Neuronal stem cell (in vitro differentiated cells): ENCODE results near the gene SRPX2.

Experiments
- DNase-seq: peaks from one replicate; pipeline ENCODE4 v3.0.0-alpha.2; 2013; ENCODE audit warnings: low spot score
- H2AFZ ChIP-seq: one replicate; pipeline ENCODE4 v1.6.1; 2013; ENCODE audit warnings: mild to moderate bottlenecking, low read length, inconsistent platforms
- H2AK5ac ChIP-seq: 2 replicates; pipeline ENCODE4 v1.6.1; 2013; ENCODE audit warnings: low read depth, mild to moderate bottlenecking, inconsistent platforms, low read length, moderate library complexity, mixed read lengths
- H2BK120ac ChIP-seq: 2 replicates; pipeline ENCODE4 v1.6.1; 2013; ENCODE audit warnings: low read depth, mild to moderate bottlenecking, inconsistent platforms, low read length, moderate library complexity, mixed read lengths
- H2BK12ac ChIP-seq: one replicate; pipeline ENCODE4 v1.6.1; 2013; ENCODE audit warnings: low read length, inconsistent platforms
- H2BK15ac ChIP-seq: 2 replicates; pipeline ENCODE4 v1.6.1; 2013; ENCODE audit warnings: mild to moderate bottlenecking, low read length, inconsistent platforms, mixed read lengths
- H2BK5ac ChIP-seq: one replicate; pipeline ENCODE4 v1.6.1; 2013; ENCODE audit warnings: inconsistent platforms, mild to moderate bottlenecking, low read length, moderate library complexity
- H3K14ac ChIP-seq: one replicate; pipeline ENCODE4 v1.6.1; 2013; ENCODE audit warnings: low read length, inconsistent platforms
- H3K18ac ChIP-seq: 2 replicates; pipeline ENCODE4 v1.6.1; 2013; ENCODE audit warnings: low read length, inconsistent platforms
- H3K23ac ChIP-seq: 2 replicates; pipeline ENCODE4 v1.6.1; 2013; ENCODE audit warnings: low read depth, mild to moderate bottlenecking, mixed read lengths, low read length, inconsistent platforms; ENCODE audit not compliant: poor library complexity
- H3K27ac ChIP-seq: replicated peaks from 3 replicates; pipeline ENCODE4 v1.5.1; 2013; ENCODE audit warnings: low read length, inconsistent platforms
- H3K27me3 ChIP-seq, 3 experiments: 2 replicates each; pipeline ENCODE4 v1.6.1; 2013; ENCODE audit warnings: low read length in 3 of 3, mild to moderate bottlenecking in 2 of 3, inconsistent platforms in 1 of 3, low read depth in 1 of 3, mixed read lengths in 1 of 3, moderate library complexity in 1 of 3; ENCODE audit not compliant: control insufficient read depth in 3 of 3, insufficient read depth in 3 of 3
- H3K36me3 ChIP-seq, 2 donors: replicated peaks in 1 of 2; 2 replicates each; pipeline ENCODE4 v1.6.1; 2013; ENCODE audit warnings: low read length in 2 of 2; ENCODE audit not compliant: control insufficient read depth in 2 of 2, insufficient read depth in 2 of 2
- H3K4ac ChIP-seq: 2 replicates; pipeline ENCODE4 v1.6.1; 2013; ENCODE audit warnings: inconsistent platforms, mild to moderate bottlenecking, low read length, moderate library complexity
- H3K4me1 ChIP-seq, 2 donors: 1 replicate in 1 of 2; 2 replicates in 1 of 2; pipeline ENCODE4 v1.6.1; 2013; ENCODE audit warnings: low read length in 2 of 2, low read depth in 1 of 2; ENCODE audit not compliant: control insufficient read depth in 2 of 2, insufficient read depth in 1 of 2
- H3K4me2 ChIP-seq: one replicate; pipeline ENCODE4 v1.6.1; 2013; ENCODE audit warnings: mild to moderate bottlenecking, low read length, inconsistent platforms; ENCODE audit not compliant: insufficient read depth, poor library complexity, severe bottlenecking
- H3K4me3 ChIP-seq, 2 donors: 2 replicates each; pipeline ENCODE4 v1.5.1; 2013; ENCODE audit warnings: low read length in 2 of 2, mild to moderate bottlenecking in 2 of 2, inconsistent platforms in 1 of 2, moderate library complexity in 1 of 2
- H3K79me1 ChIP-seq: one replicate; pipeline ENCODE4 v1.6.1; 2013; ENCODE audit warnings: low read depth, mild to moderate bottlenecking, inconsistent platforms, low read length, moderate library complexity
- H3K9ac ChIP-seq: one replicate; pipeline ENCODE4 v1.6.1; 2013; ENCODE audit warnings: mild to moderate bottlenecking, low read depth, low read length, inconsistent platforms; ENCODE audit not compliant: poor library complexity
- H3K9me3 ChIP-seq, 2 donors: replicated peaks in 1 of 2; 2 replicates each; pipeline versions ENCODE3 to v1.6.1; 2013; ENCODE audit warnings: low read length in 2 of 2, mild to moderate bottlenecking in 2 of 2, inconsistent platforms in 1 of 2, low read depth in 1 of 2, mixed read lengths in 1 of 2, moderate library complexity in 1 of 2; ENCODE audit not compliant: control insufficient read depth in 2 of 2, insufficient read depth in 1 of 2
- H4K8ac ChIP-seq: one replicate; pipeline ENCODE4 v1.6.1; 2013; ENCODE audit warnings: low read depth, mild to moderate bottlenecking, inconsistent platforms, low read length, moderate library complexity
- H4K91ac ChIP-seq: one replicate; pipeline ENCODE4 v1.6.1; 2013; ENCODE audit warnings: low read length, low read depth, mild to moderate bottlenecking, inconsistent platforms; ENCODE audit not compliant: poor library complexity
- WGBS, 2 donors: extraction: QIAGEN DNeasy Blood & Tissue Kit; methylation state at CpG; one replicate each; pipeline ENCODE4 v1.1.7; 2013; ENCODE audit warnings: missing lambda C conversion rate in 2 of 2, mixed read lengths in 1 of 2; ENCODE audit not compliant: insufficient read length in 2 of 2, insufficient replicate concordance in 1 of 2; ENCODE audit errors: extremely low coverage in 2 of 2; 5-methylcytosine and 5-hydroxymethylcytosine counted together

Gene SRPX2

GRCh38 chrX:100685284-100685996, 41.4 kb downstream of the SRPX2 start:
- H3K18ac ChIP-seq = no peak overlapping the region
- H3K4me1 ChIP-seq = no peaks in the 10 kb centered on the region
- no peak overlapping the region for H2BK12ac ChIP-seq
- no peak overlapping the region for H2BK5ac ChIP-seq
- WGBS, 2 donors = no CpG with 5 or more reads among the region's 5 CpGs
- H3K4ac ChIP-seq = no peak overlapping the region
- H2AK5ac ChIP-seq = no peak overlapping the region
- H3K79me1 ChIP-seq = no peaks in the 10 kb centered on the region
- no peak overlapping the region for H3K23ac ChIP-seq
- no peak overlapping the region for H3K9ac ChIP-seq
- no peak overlapping the region for H2AFZ ChIP-seq
- H3K4me2 ChIP-seq = no peak overlapping the region
- peak; percentile 70 for DNase-seq
- H3K27ac ChIP-seq = no peak overlapping the region
- no peak overlapping the region for H4K91ac ChIP-seq
- no peak overlapping the region for H3K14ac ChIP-seq
- no peak overlapping the region for H4K8ac ChIP-seq
- H3K36me3 ChIP-seq = no peaks in the 10 kb centered on the region
- H3K4me3 ChIP-seq = no peak overlapping the region
- H3K9me3 ChIP-seq = no peaks in the 10 kb centered on the region
- H3K27me3 ChIP-seq = no peaks in the 10 kb centered on the region
- no peak overlapping the region for H2BK120ac ChIP-seq
- no peak overlapping the region for H2BK15ac ChIP-seq

DNA sequence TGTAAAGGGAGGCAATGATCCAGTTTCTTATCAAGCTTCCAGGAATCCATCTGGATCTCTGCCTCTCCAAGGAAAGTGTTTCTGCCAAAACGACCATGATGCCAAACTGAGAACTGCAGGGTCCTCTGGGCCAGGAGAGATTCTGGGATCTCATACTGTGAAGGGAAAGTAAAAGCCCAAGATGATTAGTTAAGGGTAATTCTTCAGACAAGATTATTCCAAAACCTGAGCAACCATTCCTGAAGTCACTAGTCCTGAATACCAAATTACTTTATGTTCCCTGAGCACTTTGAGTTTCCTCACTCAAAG, 42.0 kb downstream of the SRPX2 start:
- Histone ChIP-seq H3K14ac (no peak overlapping the region), H4K91ac (no peak overlapping the region), H3K9me3 (no peaks in the 10 kb centered on the region), H2BK5ac (no peak overlapping the region), H3K79me1 (no peaks in the 10 kb centered on the region), H3K23ac (no peak overlapping the region), H3K4ac (no peak overlapping the region), H3K4me3 (no peak overlapping the region), H3K27ac (no peak overlapping the region), H2BK120ac (no peak overlapping the region), H3K36me3 (no peaks in the 10 kb centered on the region), H3K4me1 (no peaks in the 10 kb centered on the region), H2BK15ac (no peak overlapping the region), H4K8ac (no peak overlapping the region), H2AFZ (no peak overlapping the region), H3K4me2 (no peak overlapping the region), H3K27me3 (no peaks in the 10 kb centered on the region), H3K9ac (no peak overlapping the region), H3K18ac (no peak overlapping the region), H2AK5ac (no peak overlapping the region), H2BK12ac (no peak overlapping the region)
- DNase-seq = no peak
- no CpG with 5 or more reads among the region's 1 CpG for WGBS, 2 donors

DNA sequence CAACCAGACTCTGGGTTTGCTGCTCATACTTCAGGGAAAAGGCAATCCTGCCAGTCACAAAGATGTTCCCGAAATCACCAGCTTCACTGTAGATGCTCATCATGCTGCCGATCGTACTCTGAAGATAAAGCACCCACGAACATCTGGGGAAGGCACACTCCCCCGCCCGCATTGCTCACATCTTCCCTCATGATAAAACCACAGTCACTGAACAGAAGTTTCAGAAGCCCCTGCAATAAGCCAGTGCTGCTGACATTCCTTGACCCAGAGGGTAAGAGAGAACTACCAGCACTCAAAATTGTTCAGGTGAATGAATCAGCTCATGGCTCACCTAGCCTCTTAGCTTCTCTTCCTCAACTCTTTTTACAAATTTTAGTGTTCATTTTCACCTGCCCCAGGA, 43.1 kb downstream of the SRPX2 start:
- no peak overlapping the region for H3K27ac ChIP-seq
- H2BK120ac ChIP-seq = no peak overlapping the region
- no peak for DNase-seq
- H2BK5ac ChIP-seq = no peak overlapping the region
- H3K27me3 ChIP-seq = no peaks in the 10 kb centered on the region
- no peak overlapping the region for H4K91ac ChIP-seq
- H3K4me1 ChIP-seq = no peaks in the 10 kb centered on the region
- H3K4ac ChIP-seq = no peak overlapping the region
- H3K9ac ChIP-seq = no peak overlapping the region
- no peak overlapping the region for H2BK15ac ChIP-seq
- WGBS, 2 donors = no CpG with 5 or more reads among the region's 6 CpGs
- H2AFZ ChIP-seq = no peak overlapping the region
- no peak overlapping the region for H2AK5ac ChIP-seq
- H4K8ac ChIP-seq = no peak overlapping the region
- H3K23ac ChIP-seq = no peak overlapping the region
- H2BK12ac ChIP-seq = no peak overlapping the region
- H3K4me3 ChIP-seq = no peak overlapping the region
- no peaks in the 10 kb centered on the region for H3K79me1 ChIP-seq
- H3K18ac ChIP-seq = no peak overlapping the region
- H3K9me3 ChIP-seq = no peaks in the 10 kb centered on the region
- H3K36me3 ChIP-seq = no peaks in the 10 kb centered on the region
- no peak overlapping the region for H3K14ac ChIP-seq
- no peak overlapping the region for H3K4me2 ChIP-seq

GRCh38 chrX:100687546-100687945, 43.5 kb downstream of the SRPX2 start:
- no peaks in the 10 kb centered on the region for H3K4me1 ChIP-seq
- no CpG with 5 or more reads among the region's 2 CpGs for WGBS, 2 donors
- no peak overlapping the region for H2BK120ac ChIP-seq
- H3K9ac ChIP-seq = no peak overlapping the region
- no peak overlapping the region for H3K4me3 ChIP-seq
- no peaks in the 10 kb centered on the region for H3K9me3 ChIP-seq
- H3K36me3 ChIP-seq = no peaks in the 10 kb centered on the region
- H3K79me1 ChIP-seq = no peaks in the 10 kb centered on the region
- H4K91ac ChIP-seq = no peak overlapping the region
- H2BK12ac ChIP-seq = no peak overlapping the region
- H3K27me3 ChIP-seq = peaks cover 0 to 4% (median 0%) of the 10 kb centered on the region in 3 experiments
- DNase-seq = no peak
- no peak overlapping the region for H2AFZ ChIP-seq
- no peak overlapping the region for H2BK5ac ChIP-seq
- no peak overlapping the region for H3K14ac ChIP-seq
- no peak overlapping the region for H2AK5ac ChIP-seq
- no peak overlapping the region for H2BK15ac ChIP-seq
- H3K18ac ChIP-seq = no peak overlapping the region
- H3K27ac ChIP-seq = no peak overlapping the region
- H4K8ac ChIP-seq = no peak overlapping the region
- no peak overlapping the region for H3K4ac ChIP-seq
- no peak overlapping the region for H3K23ac ChIP-seq
- no peak overlapping the region for H3K4me2 ChIP-seq
